GM12878 (cell line): ENCODE measurements around the gene SEMA4D. TPM values are rescaled to one million over a fixed set of nuclear protein-coding genes. Genes with fewer than 3 reads are reported as not detected.

ENCODE experiments used
- BACH1 ChIP-seq: fragments of 450-650 bp; IDR thresholded peaks from 2 replicates; pipeline ENCODE4 v1.6.1; 2017; ENCODE audit warnings: mild to moderate bottlenecking, borderline replicate concordance
- BRCA1 ChIP-seq: IDR thresholded peaks from 2 replicates; pipeline ENCODE4 v1.6.1; 2011; ENCODE audit warnings: low read depth, low read length, improper control_type of control experiment
- CHD2 ChIP-seq: IDR thresholded peaks from 2 replicates; pipeline ENCODE4 v1.6.1; 2011; ENCODE audit warnings: low read depth, low read length, improper control_type of control experiment, borderline replicate concordance
- DPF2 ChIP-seq: fragments of 450-650 bp; IDR thresholded peaks from 2 replicates; pipeline ENCODE4 v1.6.1; 2017; ENCODE audit warnings: mild to moderate bottlenecking
- ETV6 ChIP-seq, 2 experiments: fragments of 450-650 bp in 1 of 2; IDR thresholded peaks in 1 of 2; conservative IDR thresholded peaks in 1 of 2; 2 replicates each; pipeline ENCODE4 v1.6.1; 2014; ENCODE audit warnings: antibody characterized with exemption in 1 of 2, borderline replicate concordance in 1 of 2, low read depth in 1 of 2, mild to moderate bottlenecking in 1 of 2, moderate library complexity in 1 of 2
- EZH2 ChIP-seq: IDR thresholded peaks from 2 replicates; pipeline ENCODE4 v1.6.1; 2012; ENCODE audit warnings: low read depth, mild to moderate bottlenecking, control low read depth, inconsistent platforms, low read length, borderline replicate concordance; ENCODE audit not compliant: control insufficient read depth
- FOXM1 ChIP-seq: IDR thresholded peaks from 2 replicates; pipeline ENCODE4 v1.6.1; 2012; ENCODE audit warnings: low read depth, mild to moderate bottlenecking, inconsistent platforms, low read length, moderate library complexity
- GABPA ChIP-seq: IDR thresholded peaks from 2 replicates; pipeline ENCODE4 v1.6.1; 2014; ENCODE audit warnings: antibody characterized with exemption, low read depth, mild to moderate bottlenecking, inconsistent platforms
- JUND ChIP-seq: IDR thresholded peaks from 2 replicates; pipeline ENCODE4 v1.6.1; 2012; ENCODE audit warnings: low read depth, mild to moderate bottlenecking, low read length, improper control_type of control experiment, moderate library complexity
- KAT2A ChIP-seq: conservative IDR thresholded peaks from 2 replicates; pipeline ENCODE4 v1.6.1; 2011; ENCODE audit warnings: low read depth, low read length; ENCODE audit not compliant: control insufficient read depth
- KLF5 ChIP-seq: fragments of 450-650 bp; IDR thresholded peaks from 2 replicates; pipeline ENCODE4 v1.6.1; 2014; ENCODE audit warnings: mild to moderate bottlenecking; ENCODE audit not compliant: partially characterized antibody
- MXI1 ChIP-seq: fragments of 150-350 bp; IDR thresholded peaks from 2 replicates; pipeline ENCODE4 v1.6.1; 2011; ENCODE audit warnings: low read depth, mild to moderate bottlenecking, inconsistent platforms, low read length, improper control_type of control experiment
- NFYB ChIP-seq: IDR thresholded peaks from 2 replicates; pipeline ENCODE4 v1.6.1; 2011; ENCODE audit warnings: low read depth, mild to moderate bottlenecking, low read length, improper control_type of control experiment, moderate library complexity; ENCODE audit not compliant: insufficient read depth
- RCOR1 ChIP-seq: conservative IDR thresholded peaks from 2 replicates; pipeline ENCODE4 v1.6.1; 2012; ENCODE audit warnings: low read depth, low read length, improper control_type of control experiment
- SMAD5 ChIP-seq: IDR thresholded peaks from 2 replicates; pipeline ENCODE4 v1.6.1; 2016; ENCODE audit warnings: antibody characterized with exemption, low read depth
- SREBF1 ChIP-seq: IDR thresholded peaks from 2 replicates; pipeline ENCODE4 v1.6.1; 2012; ENCODE audit warnings: mild to moderate bottlenecking, low read length
- STAT3 ChIP-seq: IDR thresholded peaks from 2 replicates; pipeline ENCODE4 v1.6.1; 2011; ENCODE audit warnings: low read depth, low read length, improper control_type of control experiment
- ZNF622 ChIP-seq: fragments of 450-650 bp; IDR thresholded peaks from 2 replicates; pipeline ENCODE4 v1.6.1; 2017; ENCODE audit warnings: mild to moderate bottlenecking, inconsistent platforms
- polyA plus RNA-seq, 11 experiments: library from polyadenylated mRNA; depleted of rRNA in 4 of 11; unstranded in 6 of 11; stranded (reverse) in 5 of 11; fragments of >200 nt; fragmentation: Nextera tagmentation in 4 of 11; fragmentation: Illumina TruSeq in 1 of 11; extraction: Ambion mirVana in 4 of 11; extraction: Trizol in 1 of 11; gene quantifications; 1 replicate in 1 of 11; 2 replicates in 10 of 11; pipeline versions ENCODE4 v1.2.1 to v1.2.3, GENCODE V29; 2011 to 2016; ENCODE audit warnings: inconsistent platforms in 2 of 11, missing spikeins in 2 of 11, low read depth in 1 of 11
- total RNA-seq, 4 experiments: library from RNA; depleted of rRNA in 3 of 4; stranded (reverse); fragments of >200 nt in 3 of 4; fragmentation: Illumina TruSeq in 1 of 4; extraction: Trizol in 1 of 4; gene quantifications; 2 replicates each; pipeline versions ENCODE4 v1.2.1 to v1.2.3, GENCODE V29; 2013 to 2021
- TF ChIP-seq, protein P1 (sequence below): fragments of 450-650 bp; IDR thresholded peaks from 2 replicates; pipeline ENCODE4 v1.6.1; 2016; ENCODE audit warnings: mild to moderate bottlenecking
- TF ChIP-seq, protein P2 (sequence below): IDR thresholded peaks from 2 replicates; pipeline ENCODE4 v1.6.1; 2012; ENCODE audit warnings: low read length, inconsistent platforms
- TF ChIP-seq, protein P3 (sequence below), 3 experiments: IDR thresholded peaks in 2 of 3; conservative IDR thresholded peaks in 1 of 3; 2 replicates each; pipeline ENCODE4 v1.5.1; 2011; ENCODE audit warnings: low read depth in 3 of 3, low read length in 3 of 3, mild to moderate bottlenecking in 3 of 3, control low read depth in 2 of 3, moderate library complexity in 2 of 3, inconsistent platforms in 1 of 3, mixed read lengths in 1 of 3; ENCODE audit not compliant: control insufficient read depth in 2 of 3, insufficient read depth in 1 of 3; ENCODE audit errors: extremely low read depth in 1 of 3
- TF ChIP-seq, protein P4 (sequence below): fragments of 150-350 bp; IDR thresholded peaks from 2 replicates; pipeline ENCODE4 v1.6.1; 2014; ENCODE audit warnings: mild to moderate bottlenecking, low read depth, low read length
- TF ChIP-seq, protein P5 (sequence below): IDR thresholded peaks from 2 replicates; pipeline ENCODE4 v1.6.1; 2012; ENCODE audit warnings: low read depth, low read length, improper control_type of control experiment
- TF ChIP-seq, protein P6 (sequence below): IDR thresholded peaks from 2 replicates; pipeline ENCODE4 v1.6.1; 2011; ENCODE audit warnings: low read depth, low read length, improper control_type of control experiment, borderline replicate concordance

SEMA4D gene
- total and polyA plus RNA-seq, 10 of the 15 experiments (the other 5 are each of a cell fraction or from before 2014, with no cell fraction given): 15.1 to 136 (median 39.6) TPM

DNA sequence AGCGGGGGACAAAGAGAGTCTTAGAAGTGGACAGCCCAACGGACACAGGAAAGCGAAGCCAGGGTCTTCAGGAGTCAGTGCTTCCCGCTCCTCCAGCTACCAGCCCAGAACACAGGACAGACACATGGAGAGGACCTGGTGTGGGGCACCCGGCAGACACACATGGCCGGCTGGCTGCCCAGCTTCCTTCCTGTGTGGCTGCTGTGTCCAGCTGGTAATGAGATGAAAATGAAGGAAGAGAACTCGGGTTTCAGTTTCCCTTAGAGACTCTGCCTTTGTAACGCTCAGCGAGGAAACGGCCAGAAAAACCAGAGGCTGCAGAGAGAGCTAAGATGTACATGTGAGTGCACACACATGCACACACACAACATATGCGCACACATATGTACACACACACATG lies 92.1 kb downstream of the SEMA4D start (continued):
- TF ChIP-seq, protein P1, sequence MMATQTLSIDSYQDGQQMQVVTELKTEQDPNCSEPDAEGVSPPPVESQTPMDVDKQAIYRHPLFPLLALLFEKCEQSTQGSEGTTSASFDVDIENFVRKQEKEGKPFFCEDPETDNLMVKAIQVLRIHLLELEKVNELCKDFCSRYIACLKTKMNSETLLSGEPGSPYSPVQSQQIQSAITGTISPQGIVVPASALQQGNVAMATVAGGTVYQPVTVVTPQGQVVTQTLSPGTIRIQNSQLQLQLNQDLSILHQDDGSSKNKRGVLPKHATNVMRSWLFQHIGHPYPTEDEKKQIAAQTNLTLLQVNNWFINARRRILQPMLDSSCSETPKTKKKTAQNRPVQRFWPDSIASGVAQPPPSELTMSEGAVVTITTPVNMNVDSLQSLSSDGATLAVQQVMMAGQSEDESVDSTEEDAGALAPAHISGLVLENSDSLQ: no peak
- TF ChIP-seq, protein P2, sequence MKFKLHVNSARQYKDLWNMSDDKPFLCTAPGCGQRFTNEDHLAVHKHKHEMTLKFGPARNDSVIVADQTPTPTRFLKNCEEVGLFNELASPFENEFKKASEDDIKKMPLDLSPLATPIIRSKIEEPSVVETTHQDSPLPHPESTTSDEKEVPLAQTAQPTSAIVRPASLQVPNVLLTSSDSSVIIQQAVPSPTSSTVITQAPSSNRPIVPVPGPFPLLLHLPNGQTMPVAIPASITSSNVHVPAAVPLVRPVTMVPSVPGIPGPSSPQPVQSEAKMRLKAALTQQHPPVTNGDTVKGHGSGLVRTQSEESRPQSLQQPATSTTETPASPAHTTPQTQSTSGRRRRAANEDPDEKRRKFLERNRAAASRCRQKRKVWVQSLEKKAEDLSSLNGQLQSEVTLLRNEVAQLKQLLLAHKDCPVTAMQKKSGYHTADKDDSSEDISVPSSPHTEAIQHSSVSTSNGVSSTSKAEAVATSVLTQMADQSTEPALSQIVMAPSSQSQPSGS: no peak
- TF ChIP-seq NFYB (no peak), BRCA1 (no peak), RCOR1 (no peak), EZH2 (no peak), JUND (no peak), CHD2 (no peak), SREBF1 (no peak), BACH1 (no peak), DPF2 (peak; percentile 64; the same call in 1 of the 2 replicates), KLF5 (no peak), FOXM1 (no peak), MXI1 (peak; percentile 85), ZNF622 (no peak), STAT3 (no peak), GABPA (0 out of 2 replicates have a peak, but pooled peaks have one; percentile 11), KAT2A (no peak), SMAD5 (no peak), ETV6 (conservative IDR thresholded peaks at IDR 0.05 in 1 of 2, IDR thresholded peaks at IDR 0.05 in 1 of 2; ENCODE audit: borderline replicate concordance in 1 of 2, low read depth in 1 of 2) (peak in 1 of 2 experiments; percentile 95; a peak in 2 of 4 replicates)
- TF ChIP-seq, protein P3, sequence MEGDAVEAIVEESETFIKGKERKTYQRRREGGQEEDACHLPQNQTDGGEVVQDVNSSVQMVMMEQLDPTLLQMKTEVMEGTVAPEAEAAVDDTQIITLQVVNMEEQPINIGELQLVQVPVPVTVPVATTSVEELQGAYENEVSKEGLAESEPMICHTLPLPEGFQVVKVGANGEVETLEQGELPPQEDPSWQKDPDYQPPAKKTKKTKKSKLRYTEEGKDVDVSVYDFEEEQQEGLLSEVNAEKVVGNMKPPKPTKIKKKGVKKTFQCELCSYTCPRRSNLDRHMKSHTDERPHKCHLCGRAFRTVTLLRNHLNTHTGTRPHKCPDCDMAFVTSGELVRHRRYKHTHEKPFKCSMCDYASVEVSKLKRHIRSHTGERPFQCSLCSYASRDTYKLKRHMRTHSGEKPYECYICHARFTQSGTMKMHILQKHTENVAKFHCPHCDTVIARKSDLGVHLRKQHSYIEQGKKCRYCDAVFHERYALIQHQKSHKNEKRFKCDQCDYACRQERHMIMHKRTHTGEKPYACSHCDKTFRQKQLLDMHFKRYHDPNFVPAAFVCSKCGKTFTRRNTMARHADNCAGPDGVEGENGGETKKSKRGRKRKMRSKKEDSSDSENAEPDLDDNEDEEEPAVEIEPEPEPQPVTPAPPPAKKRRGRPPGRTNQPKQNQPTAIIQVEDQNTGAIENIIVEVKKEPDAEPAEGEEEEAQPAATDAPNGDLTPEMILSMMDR (IDR thresholded peaks at IDR 0.05 in 2 of 3, conservative IDR thresholded peaks at IDR 0.05 in 1 of 3; ENCODE audit: control insufficient read depth in 2 of 3, extremely low read depth in 1 of 3, insufficient read depth in 1 of 3, low read depth in 3 of 3, low read length in 3 of 3): no peak
- TF ChIP-seq, protein P4, sequence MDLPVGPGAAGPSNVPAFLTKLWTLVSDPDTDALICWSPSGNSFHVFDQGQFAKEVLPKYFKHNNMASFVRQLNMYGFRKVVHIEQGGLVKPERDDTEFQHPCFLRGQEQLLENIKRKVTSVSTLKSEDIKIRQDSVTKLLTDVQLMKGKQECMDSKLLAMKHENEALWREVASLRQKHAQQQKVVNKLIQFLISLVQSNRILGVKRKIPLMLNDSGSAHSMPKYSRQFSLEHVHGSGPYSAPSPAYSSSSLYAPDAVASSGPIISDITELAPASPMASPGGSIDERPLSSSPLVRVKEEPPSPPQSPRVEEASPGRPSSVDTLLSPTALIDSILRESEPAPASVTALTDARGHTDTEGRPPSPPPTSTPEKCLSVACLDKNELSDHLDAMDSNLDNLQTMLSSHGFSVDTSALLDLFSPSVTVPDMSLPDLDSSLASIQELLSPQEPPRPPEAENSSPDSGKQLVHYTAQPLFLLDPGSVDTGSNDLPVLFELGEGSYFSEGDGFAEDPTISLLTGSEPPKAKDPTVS: no peak
- TF ChIP-seq, protein P5, sequence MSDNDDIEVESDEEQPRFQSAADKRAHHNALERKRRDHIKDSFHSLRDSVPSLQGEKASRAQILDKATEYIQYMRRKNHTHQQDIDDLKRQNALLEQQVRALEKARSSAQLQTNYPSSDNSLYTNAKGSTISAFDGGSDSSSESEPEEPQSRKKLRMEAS: peak; percentile 39; the same call in 1 of the 2 replicates
- TF ChIP-seq, protein P6, sequence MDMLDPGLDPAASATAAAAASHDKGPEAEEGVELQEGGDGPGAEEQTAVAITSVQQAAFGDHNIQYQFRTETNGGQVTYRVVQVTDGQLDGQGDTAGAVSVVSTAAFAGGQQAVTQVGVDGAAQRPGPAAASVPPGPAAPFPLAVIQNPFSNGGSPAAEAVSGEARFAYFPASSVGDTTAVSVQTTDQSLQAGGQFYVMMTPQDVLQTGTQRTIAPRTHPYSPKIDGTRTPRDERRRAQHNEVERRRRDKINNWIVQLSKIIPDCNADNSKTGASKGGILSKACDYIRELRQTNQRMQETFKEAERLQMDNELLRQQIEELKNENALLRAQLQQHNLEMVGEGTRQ: no peak
